ENCODE measurements around the gene HOXB5. TPM values are rescaled to one million over a fixed set of nuclear protein-coding genes. Genes with fewer than 3 reads are reported as not detected.
A peak's percentile ranks its signal among the peaks of the same experiment; 100 is the strongest.

Gene HOXB5
- total RNA-seq, 1 experiment from 2014 or later = not detected

DNA sequence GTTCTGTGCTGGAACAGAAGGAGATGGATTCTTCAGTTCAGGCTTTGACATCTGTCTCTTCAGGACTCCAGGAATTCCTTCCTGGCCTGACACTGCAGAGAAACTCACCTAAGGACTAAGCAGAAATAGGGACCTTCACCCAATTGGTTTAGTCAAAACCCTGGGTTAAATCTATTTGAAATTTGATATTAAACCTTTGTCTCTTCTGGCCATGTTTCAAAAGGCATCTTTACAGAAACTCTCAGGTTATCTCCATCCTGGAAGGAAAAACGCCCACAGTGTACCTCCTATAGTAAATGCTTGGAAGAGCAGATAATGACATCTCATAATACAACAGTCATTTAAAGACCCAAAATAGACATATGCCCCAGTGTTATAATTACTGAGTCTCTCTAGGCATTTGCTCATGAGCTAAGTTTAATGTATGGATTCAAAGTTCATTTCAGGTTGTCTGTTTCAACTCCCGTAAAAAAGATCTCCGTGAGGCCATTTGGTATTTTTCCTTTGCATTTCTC lies 9.8 kb downstream of the HOXB5 start:
- Mint-ChIP-seq H3K27me3 (ENCODE audit: insufficient read depth, unreplicated experiment) (peaks cover 45% of the 10 kb centered on the region), H3K4me3 (ENCODE audit: unreplicated experiment) (no peak overlapping the region), H3K27ac (ENCODE audit: unreplicated experiment) (no peak overlapping the region), H3K4me1 (ENCODE audit: low read depth, unreplicated experiment) (peaks cover 45% of the 10 kb centered on the region), H3K36me3 (ENCODE audit: insufficient read depth, unreplicated experiment) (peaks cover 3% of the 10 kb centered on the region), H3K9me3 (ENCODE audit: unreplicated experiment) (no peaks in the 10 kb centered on the region)
- Histone ChIP-seq H3K4me1 (peaks cover 34% of the 10 kb centered on the region), H3K9me3 (no peaks in the 10 kb centered on the region), H3K27me3 (replicated peaks; ENCODE audit: control insufficient read depth, insufficient read depth, low read length) (peaks cover 14% of the 10 kb centered on the region), H3K4me3 (ENCODE audit: low read depth, low read length) (no peak overlapping the region), H3K36me3 (ENCODE audit: control insufficient read depth, insufficient read depth, low read length) (no peaks in the 10 kb centered on the region)
- intact Hi-C loops (cut with micrococcal nuclease; ENCODE audit: unreplicated experiment) = no loop called here
- TF ChIP-seq, protein P1, sequence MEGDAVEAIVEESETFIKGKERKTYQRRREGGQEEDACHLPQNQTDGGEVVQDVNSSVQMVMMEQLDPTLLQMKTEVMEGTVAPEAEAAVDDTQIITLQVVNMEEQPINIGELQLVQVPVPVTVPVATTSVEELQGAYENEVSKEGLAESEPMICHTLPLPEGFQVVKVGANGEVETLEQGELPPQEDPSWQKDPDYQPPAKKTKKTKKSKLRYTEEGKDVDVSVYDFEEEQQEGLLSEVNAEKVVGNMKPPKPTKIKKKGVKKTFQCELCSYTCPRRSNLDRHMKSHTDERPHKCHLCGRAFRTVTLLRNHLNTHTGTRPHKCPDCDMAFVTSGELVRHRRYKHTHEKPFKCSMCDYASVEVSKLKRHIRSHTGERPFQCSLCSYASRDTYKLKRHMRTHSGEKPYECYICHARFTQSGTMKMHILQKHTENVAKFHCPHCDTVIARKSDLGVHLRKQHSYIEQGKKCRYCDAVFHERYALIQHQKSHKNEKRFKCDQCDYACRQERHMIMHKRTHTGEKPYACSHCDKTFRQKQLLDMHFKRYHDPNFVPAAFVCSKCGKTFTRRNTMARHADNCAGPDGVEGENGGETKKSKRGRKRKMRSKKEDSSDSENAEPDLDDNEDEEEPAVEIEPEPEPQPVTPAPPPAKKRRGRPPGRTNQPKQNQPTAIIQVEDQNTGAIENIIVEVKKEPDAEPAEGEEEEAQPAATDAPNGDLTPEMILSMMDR (IDR thresholded peaks at IDR 0.05; ENCODE audit: insufficient read depth in 1 of 2, low read depth in 1 of 2, low read length in 1 of 2, severe bottlenecking in 1 of 2, unreplicated experiment in 1 of 2) = no peak
- BruUV-seq (replicated peaks) = no TSS peak
- POLR2A ChIA-PET = no interaction called here
- DNase-seq = no peak
- CTCF ChIA-PET = interaction anchor here (1.0 kb wide), 3 partner anchors 86 to 109 kb away, joined by 3 to 6 read pairs (median 3); no protein-coding TSS in a partner anchor

DNA sequence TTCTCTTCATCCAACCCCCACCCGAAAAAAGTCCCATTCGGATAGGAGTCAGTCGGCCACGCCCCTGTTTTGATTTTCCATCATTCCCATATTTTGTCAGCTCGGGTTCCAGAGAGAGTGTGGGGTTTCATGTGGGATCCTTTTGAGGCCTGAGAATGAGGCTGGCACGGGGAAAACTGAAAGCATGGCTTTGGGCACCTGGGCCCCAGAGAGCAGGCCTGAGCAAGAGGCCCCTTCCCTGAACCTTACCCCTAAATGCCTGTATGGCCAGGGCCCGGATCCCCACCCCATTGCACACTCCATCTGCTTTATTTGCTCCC lies 10.9 kb downstream of the HOXB5 start:
- Histone ChIP-seq H3K9me3 (no peaks in the 10 kb centered on the region), H3K27me3 (replicated peaks; ENCODE audit: control insufficient read depth, insufficient read depth, low read length) (peaks cover 8% of the 10 kb centered on the region), H3K4me1 (peaks cover 36% of the 10 kb centered on the region), H3K36me3 (ENCODE audit: control insufficient read depth, insufficient read depth, low read length) (no peaks in the 10 kb centered on the region), H3K4me3 (ENCODE audit: low read depth, low read length) (no peak overlapping the region)
- CTCF ChIA-PET = interaction anchor here (1.0 kb wide), 1 partner anchor 85 kb away, joined by 3 read pairs; no protein-coding TSS in a partner anchor
- Mint-ChIP-seq H3K9me3 (ENCODE audit: unreplicated experiment) (no peaks in the 10 kb centered on the region), H3K27me3 (ENCODE audit: insufficient read depth, unreplicated experiment) (peaks cover 39% of the 10 kb centered on the region), H3K4me3 (ENCODE audit: unreplicated experiment) (no peak overlapping the region), H3K4me1 (ENCODE audit: low read depth, unreplicated experiment) (peaks cover 46% of the 10 kb centered on the region), H3K27ac (ENCODE audit: unreplicated experiment) (no peak overlapping the region), H3K36me3 (ENCODE audit: insufficient read depth, unreplicated experiment) (peaks cover 4% of the 10 kb centered on the region)
- TF ChIP-seq, protein P1 (IDR thresholded peaks at IDR 0.05; ENCODE audit: insufficient read depth in 1 of 2, low read depth in 1 of 2, low read length in 1 of 2, severe bottlenecking in 1 of 2, unreplicated experiment in 1 of 2) = no peak
- POLR2A ChIA-PET = no interaction called here
- no TSS peak for BruUV-seq (replicated peaks)
- DNase-seq = no peak
- intact Hi-C loops (cut with micrococcal nuclease; ENCODE audit: unreplicated experiment) = no loop called here

DNA sequence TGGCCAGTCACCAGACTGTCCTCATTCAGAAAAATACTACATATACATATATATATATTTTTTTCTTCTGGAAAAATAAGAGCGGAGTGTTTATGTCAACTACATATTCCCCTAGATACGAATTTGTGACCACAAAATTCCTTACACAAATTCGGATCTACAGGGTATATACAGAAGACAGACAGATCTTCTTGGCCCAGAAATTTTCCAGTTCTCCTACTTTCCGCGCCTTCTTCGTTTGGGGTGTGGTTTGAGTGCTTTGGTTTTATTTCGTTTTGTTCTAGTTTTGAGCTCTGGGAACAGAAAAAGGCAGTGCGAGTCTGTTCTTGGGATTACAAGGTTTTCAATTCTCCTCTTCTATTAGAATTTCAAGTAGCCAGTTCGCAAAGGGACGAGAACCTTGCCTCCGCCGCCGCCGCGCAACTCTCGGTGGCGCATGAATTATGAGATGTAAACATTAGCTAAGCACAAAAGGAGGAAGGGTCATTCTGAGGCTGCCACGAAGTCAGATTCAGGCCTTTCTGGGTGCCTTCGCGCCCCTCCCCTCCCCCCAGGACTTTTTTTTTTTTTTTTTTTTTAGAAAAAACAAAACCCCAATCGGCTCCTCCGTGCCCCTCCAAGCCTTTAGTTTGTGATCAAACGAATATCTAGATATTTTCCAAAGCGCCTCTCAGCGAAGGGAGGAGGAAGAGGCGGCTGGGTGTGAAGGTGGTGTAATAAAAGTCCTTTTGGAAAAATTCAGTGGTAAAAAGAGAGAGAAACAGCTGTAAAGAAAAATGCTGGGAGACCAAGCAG lies 13.6 kb downstream of the HOXB5 start:
- H3K9me3 Mint-ChIP-seq (ENCODE audit: unreplicated experiment) = no peaks in the 10 kb centered on the region
- H3K36me3 Mint-ChIP-seq (ENCODE audit: insufficient read depth, unreplicated experiment) = peaks cover 4% of the 10 kb centered on the region
- DNase-seq = peak in 1 of 2 experiments; percentile 58
- Histone ChIP-seq H3K4me1 (peaks cover 35% of the 10 kb centered on the region), H3K9me3 (no peaks in the 10 kb centered on the region), H3K27me3 (replicated peaks; ENCODE audit: control insufficient read depth, insufficient read depth, low read length) (peaks cover 2% of the 10 kb centered on the region), H3K36me3 (ENCODE audit: control insufficient read depth, insufficient read depth, low read length) (no peaks in the 10 kb centered on the region), H3K4me3 (ENCODE audit: low read depth, low read length) (peak overlapping the region; percentile 15; the same call in 1 of the 2 replicates)
- H3K4me3 Mint-ChIP-seq (ENCODE audit: unreplicated experiment) = peak overlapping the region; percentile 88
- H3K27me3 Mint-ChIP-seq (ENCODE audit: insufficient read depth, unreplicated experiment) = peaks cover 20% of the 10 kb centered on the region
- peaks cover 35% of the 10 kb centered on the region for H3K4me1 Mint-ChIP-seq (ENCODE audit: low read depth, unreplicated experiment)
- CTCF ChIA-PET = interaction anchor here (0.6 to 1.6 kb wide), 8 partner anchors 9 to 555 kb away, joined by 3 to 7 read pairs (median 4); no protein-coding TSS in a partner anchor
- POLR2A ChIA-PET = interaction anchor here (0.7 kb wide), 2 partner anchors 8 to 348 kb away, joined by 4 to 9 read pairs; no protein-coding TSS in a partner anchor
- intact Hi-C loops (cut with micrococcal nuclease; ENCODE audit: unreplicated experiment) = no loop called here
- H3K27ac Mint-ChIP-seq (ENCODE audit: unreplicated experiment) = no peak overlapping the region
- BruUV-seq (replicated peaks) = no TSS peak
- TF ChIP-seq, protein P1 (IDR thresholded peaks at IDR 0.05; ENCODE audit: insufficient read depth in 1 of 2, low read depth in 1 of 2, low read length in 1 of 2, severe bottlenecking in 1 of 2, unreplicated experiment in 1 of 2) = no peak

Data from Caco-2 (cell line).